SK-N-SH (cell line): ENCODE data around the gene PROM1.

Experiments
- EP300 ChIP-seq, 2 experiments: IDR thresholded peaks; 2 replicates each; pipeline versions ENCODE4 v1.4.0 to v1.6.1; 2012; ENCODE audit warnings: borderline replicate concordance in 1 of 2, low read depth in 1 of 2, low read length in 1 of 2
- JUND ChIP-seq: IDR thresholded peaks from 2 replicates; pipeline ENCODE4 v1.4.0; 2012
- TF ChIP-seq, protein P1 (sequence below): fragments of 200-600 bp; sonication (generic); IDR thresholded peaks from 2 replicates; pipeline ENCODE4 v1.6.1; 2017; ENCODE audit warnings: antibody characterized with exemption, mild to moderate bottlenecking, moderate library complexity

DNA sequence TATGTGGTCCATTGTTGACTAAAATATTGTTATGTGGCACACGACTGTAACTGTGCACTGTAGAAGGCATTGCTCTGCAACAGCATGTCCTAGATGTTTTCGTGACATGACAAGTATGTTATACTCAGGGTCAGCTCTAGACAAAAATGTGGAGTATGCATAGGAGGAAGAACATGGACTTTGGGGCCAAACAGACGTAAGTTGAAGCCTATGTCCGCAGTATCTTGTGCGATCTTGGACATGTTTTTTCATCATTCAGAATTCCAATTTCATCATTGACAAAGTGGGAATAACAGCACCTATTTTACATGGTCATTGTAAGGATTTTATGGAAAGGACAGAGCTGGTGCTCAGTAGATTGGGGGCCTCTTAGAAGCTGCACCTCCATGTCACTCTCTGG is 27.7 kb upstream of the PROM1 start:
- TF ChIP-seq EP300 (IDR thresholded peaks at IDR 0.05; ENCODE audit: borderline replicate concordance in 1 of 2, low read depth in 1 of 2, low read length in 1 of 2) (no peak), JUND (no peak)
- TF ChIP-seq, protein P1, sequence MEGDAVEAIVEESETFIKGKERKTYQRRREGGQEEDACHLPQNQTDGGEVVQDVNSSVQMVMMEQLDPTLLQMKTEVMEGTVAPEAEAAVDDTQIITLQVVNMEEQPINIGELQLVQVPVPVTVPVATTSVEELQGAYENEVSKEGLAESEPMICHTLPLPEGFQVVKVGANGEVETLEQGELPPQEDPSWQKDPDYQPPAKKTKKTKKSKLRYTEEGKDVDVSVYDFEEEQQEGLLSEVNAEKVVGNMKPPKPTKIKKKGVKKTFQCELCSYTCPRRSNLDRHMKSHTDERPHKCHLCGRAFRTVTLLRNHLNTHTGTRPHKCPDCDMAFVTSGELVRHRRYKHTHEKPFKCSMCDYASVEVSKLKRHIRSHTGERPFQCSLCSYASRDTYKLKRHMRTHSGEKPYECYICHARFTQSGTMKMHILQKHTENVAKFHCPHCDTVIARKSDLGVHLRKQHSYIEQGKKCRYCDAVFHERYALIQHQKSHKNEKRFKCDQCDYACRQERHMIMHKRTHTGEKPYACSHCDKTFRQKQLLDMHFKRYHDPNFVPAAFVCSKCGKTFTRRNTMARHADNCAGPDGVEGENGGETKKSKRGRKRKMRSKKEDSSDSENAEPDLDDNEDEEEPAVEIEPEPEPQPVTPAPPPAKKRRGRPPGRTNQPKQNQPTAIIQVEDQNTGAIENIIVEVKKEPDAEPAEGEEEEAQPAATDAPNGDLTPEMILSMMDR = no peak
